Measurements from ENCODE around the gene RNASE12. TPM values are rescaled to one million over a fixed set of nuclear protein-coding genes. Genes with fewer than 3 reads are reported as not detected.
A peak's percentile ranks its signal among the peaks of the same experiment; 100 is the strongest.

The RNASE12 gene
- total RNA-seq, 1 donor from 2014 or later = not detected

- Mint-ChIP-seq H3K4me1 (peaks cover 48% of the 10 kb centered on the region), H3K27ac (ENCODE audit: unreplicated experiment) (no peak overlapping the region), H3K36me3 (ENCODE audit: low read depth) (peaks cover 9% of the 10 kb centered on the region), H3K4me3 (peak overlapping the region; percentile 82), H3K27me3 (ENCODE audit: low read depth) (peaks cover 97% of the 10 kb centered on the region), H3K9me3 (peaks cover 8% of the 10 kb centered on the region)
- DNase-seq (ENCODE audit: low read depth, low spot score) = no peak
- TF ChIP-seq CTCF (conservative IDR thresholded peaks at IDR 0.05) = no peak
Observed at GRCh38 chr14:20630340-20631022, 39.3 kb upstream of the RNASE12 start.

GRCh38 chr14:20628063-20628854 is 37.1 kb upstream of the RNASE12 start:
- H3K27me3 Mint-ChIP-seq (ENCODE audit: low read depth) = peaks cover 96% of the 10 kb centered on the region
- TF ChIP-seq CTCF (conservative IDR thresholded peaks at IDR 0.05) = no peak
- no peak for DNase-seq (ENCODE audit: low read depth, low spot score)
- H3K9me3 Mint-ChIP-seq = peaks cover 4% of the 10 kb centered on the region
- H3K4me1 Mint-ChIP-seq = peaks cover 65% of the 10 kb centered on the region
- peaks cover 10% of the 10 kb centered on the region for H3K36me3 Mint-ChIP-seq (ENCODE audit: low read depth)
- H3K4me3 Mint-ChIP-seq = peak overlapping the region; percentile 48
- no peak overlapping the region for H3K27ac Mint-ChIP-seq (ENCODE audit: unreplicated experiment)

GRCh38 chr14:20627346-20628027 is 36.3 kb upstream of the RNASE12 start:
- Mint-ChIP-seq H3K4me1 (peaks cover 58% of the 10 kb centered on the region), H3K27me3 (ENCODE audit: low read depth) (peaks cover 96% of the 10 kb centered on the region), H3K9me3 (no peaks in the 10 kb centered on the region), H3K27ac (ENCODE audit: unreplicated experiment) (no peak overlapping the region), H3K4me3 (peak overlapping the region; percentile 48), H3K36me3 (ENCODE audit: low read depth) (peaks cover 5% of the 10 kb centered on the region)
- TF ChIP-seq CTCF (conservative IDR thresholded peaks at IDR 0.05) = no peak
- no peak for DNase-seq (ENCODE audit: low read depth, low spot score)

GRCh38 chr14:20626274-20626673 is 35.1 kb upstream of the RNASE12 start:
- H3K4me3 Mint-ChIP-seq = peak overlapping the region; percentile 89
- peaks cover 8% of the 10 kb centered on the region for H3K36me3 Mint-ChIP-seq (ENCODE audit: low read depth)
- H3K4me1 Mint-ChIP-seq = peaks cover 56% of the 10 kb centered on the region
- DNase-seq (ENCODE audit: low read depth, low spot score) = no peak
- H3K9me3 Mint-ChIP-seq = no peaks in the 10 kb centered on the region
- TF ChIP-seq CTCF (conservative IDR thresholded peaks at IDR 0.05) = no peak
- H3K27ac Mint-ChIP-seq (ENCODE audit: unreplicated experiment) = no peak overlapping the region
- peaks cover 92% of the 10 kb centered on the region for H3K27me3 Mint-ChIP-seq (ENCODE audit: low read depth)

GRCh38 chr14:20624495-20625070 is 33.4 kb upstream of the RNASE12 start:
- peaks cover 8% of the 10 kb centered on the region for H3K36me3 Mint-ChIP-seq (ENCODE audit: low read depth)
- no peak for TF ChIP-seq CTCF (conservative IDR thresholded peaks at IDR 0.05)
- H3K4me1 Mint-ChIP-seq = peaks cover 47% of the 10 kb centered on the region
- no peaks in the 10 kb centered on the region for H3K9me3 Mint-ChIP-seq
- peak; percentile 29 for DNase-seq (ENCODE audit: low read depth, low spot score)
- peak overlapping the region; percentile 89 for H3K4me3 Mint-ChIP-seq
- peaks cover 77% of the 10 kb centered on the region for H3K27me3 Mint-ChIP-seq (ENCODE audit: low read depth)
- H3K27ac Mint-ChIP-seq (ENCODE audit: unreplicated experiment) = no peak overlapping the region

Measured in neural crest cell (in vitro differentiated cells).